ENCODE results near the gene SERTAD2.

Gene SERTAD2

GRCh38 chr2:64626146-64626809, 27.4 kb downstream of the SERTAD2 start:
- no peak for DNase-seq

- no peak for DNase-seq
Measured at GRCh38 chr2:64625299-64626145, 28.2 kb downstream of the SERTAD2 start.

GRCh38 chr2:64624862-64625261, 28.9 kb downstream of the SERTAD2 start:
- DNase-seq, result no peak

GRCh38 chr2:64624108-64624610, 29.6 kb downstream of the SERTAD2 start:
- DNase-seq, result no peak

- no peak for DNase-seq
Measured at GRCh38 chr2:64623242-64623850, 30.4 kb downstream of the SERTAD2 start.

GRCh38 chr2:64622443-64623241, 31.1 kb downstream of the SERTAD2 start:
- DNase-seq, result no peak

GRCh38 chr2:64620661-64621060, 33.1 kb downstream of the SERTAD2 start:
- no peak for DNase-seq

- no peak for DNase-seq
Measured at GRCh38 chr2:64617631-64618151, 36.0 kb downstream of the SERTAD2 start.

GRCh38 chr2:64615844-64616536, 37.7 kb downstream of the SERTAD2 start:
- no peak for DNase-seq

GRCh38 chr2:64615192-64615763, 38.4 kb downstream of the SERTAD2 start:
- DNase-seq, result no peak

- DNase-seq, result no peak
Measured at GRCh38 chr2:64613276-64613675, 40.4 kb downstream of the SERTAD2 start.

GRCh38 chr2:64612575-64613195, 41.0 kb downstream of the SERTAD2 start:
- no peak for DNase-seq

- no peak for DNase-seq
Measured at GRCh38 chr2:64610316-64610855, 43.3 kb downstream of the SERTAD2 start.

- DNase-seq, result no peak
Measured at GRCh38 chr2:64609942-64610281, 43.8 kb downstream of the SERTAD2 start.

GRCh38 chr2:64609227-64609941, 44.3 kb downstream of the SERTAD2 start:
- peak; percentile 81 for DNase-seq

- peak; percentile 42 for DNase-seq
Measured at GRCh38 chr2:64608867-64609226, 44.9 kb downstream of the SERTAD2 start.

GRCh38 chr2:64607381-64608304, 46.1 kb downstream of the SERTAD2 start:
- DNase-seq, result peak; percentile 22

- peak; percentile 97 for DNase-seq
Measured at GRCh38 chr2:64606479-64607363, 47.0 kb downstream of the SERTAD2 start.

Measured in hematopoietic multipotent progenitor cell treated with erythropoietin and hydrocortisone succinate and interleukin-3 and kit ligand, for 6 days (in vitro differentiated cells).